Breast epithelium (tissue), 4 donors: ENCODE data around the gene SLC15A3. TPM values are rescaled to one million over a fixed set of nuclear protein-coding genes. Genes with fewer than 3 reads are reported as not detected.

Experiments used
- DNase-seq, 2 donors: peaks; one replicate each; pipeline ENCODE4 v3.0.0-alpha.2; 2019; ENCODE audit warnings: low spot score in 2 of 2
- H3K27ac ChIP-seq, 2 donors: fragments of 200-600 bp; sonication (generic) in 1 of 2; one replicate each; pipeline ENCODE4 v1.5.1; 2016 to 2019; ENCODE audit warnings: mild to moderate bottlenecking in 1 of 2
- H3K27me3 ChIP-seq, 2 donors: fragments of 200-600 bp; sonication (generic) in 1 of 2; one replicate each; pipeline versions ENCODE4 v1.5.1 to v1.6.0; 2017 to 2019; ENCODE audit warnings: control low read depth in 1 of 2, mild to moderate bottlenecking in 1 of 2
- H3K36me3 ChIP-seq: fragments of 200-600 bp; one replicate; pipeline ENCODE4 v1.5.1; 2019
- H3K4me1 ChIP-seq, 2 donors: fragments of 200-600 bp; sonication (generic); one replicate each; pipeline ENCODE4 v1.5.1; 2016 to 2019; ENCODE audit warnings: control low read depth in 1 of 2
- H3K4me3 ChIP-seq, 3 donors: fragments of 200-600 bp; sonication (generic); 1 replicate in 2 of 3; 2 replicates in 1 of 3; pipeline ENCODE4 v1.5.1; 2016 to 2019; ENCODE audit warnings: mild to moderate bottlenecking in 3 of 3, moderate library complexity in 2 of 3
- H3K9me3 ChIP-seq, 2 donors: fragments of 200-600 bp; sonication (generic) in 1 of 2; one replicate each; pipeline ENCODE4 v1.5.1; 2016 to 2019; ENCODE audit warnings: control low read depth in 1 of 2
- POLR2A ChIP-seq: fragments of 450-650 bp; IDR thresholded peaks from one replicate; pipeline ENCODE4 v1.6.1; 2016; ENCODE audit warnings: antibody characterized with exemption, mild to moderate bottlenecking, moderate library complexity
- POLR2AphosphoS5 ChIP-seq, 3 donors: sonication (generic); formaldehyde crosslinking; IDR thresholded peaks; one replicate each; pipeline ENCODE4 v1.6.1; 2017; ENCODE audit warnings: antibody characterized with exemption in 3 of 3
- intact Hi-C: fragments of 100-400 bp; cut with DNase I; formaldehyde crosslinking; loops from one replicate; pipeline ENCODE4 v1.15.1; 2023; ENCODE audit warnings: low total_unique reads
- total RNA-seq, 3 donors: library from RNA; depleted of rRNA; stranded (reverse); fragments of >200 nt; gene quantifications; one replicate each; pipeline ENCODE4 v1.1.0, GENCODE V29; 2016
- TF ChIP-seq, protein P1 (sequence below), 3 donors: fragments of 450-650 bp; IDR thresholded peaks; one replicate each; pipeline ENCODE4 v1.5.1; 2016 to 2017; ENCODE audit warnings: antibody characterized with exemption in 3 of 3, mild to moderate bottlenecking in 3 of 3, moderate library complexity in 3 of 3

The SLC15A3 gene
- total RNA-seq, 3 donors from 2014 or later = 8.8 to 23.2 (median 20.8) TPM

DNA sequence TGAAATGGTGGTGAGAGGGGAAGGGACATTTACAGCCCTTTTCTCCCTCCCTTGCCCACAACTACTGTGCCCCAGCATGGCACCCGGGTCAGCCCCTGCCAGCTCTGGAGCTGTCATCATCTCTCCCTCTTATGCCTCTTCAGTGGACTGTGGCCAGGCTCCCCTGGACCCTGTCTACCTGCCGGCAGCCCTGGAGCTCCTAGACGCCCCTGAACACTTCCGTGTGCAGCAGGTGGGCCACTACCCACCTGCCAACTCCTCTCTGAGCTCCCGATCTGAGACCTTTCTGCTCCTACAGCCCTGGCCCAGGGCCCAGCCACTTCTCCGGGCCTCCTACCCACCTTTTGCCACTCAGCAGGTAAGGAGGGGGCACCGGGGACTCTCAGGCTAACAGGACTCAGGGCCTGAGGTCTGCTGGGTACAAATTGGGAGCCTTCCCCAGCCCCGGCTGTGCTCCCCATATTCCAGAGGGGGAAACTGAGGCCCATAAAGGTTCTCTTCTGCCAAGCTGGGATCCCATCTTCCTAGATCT, 24.8 kb downstream of the SLC15A3 start:
- H3K9me3 ChIP-seq = no peaks in the 10 kb centered on the region
- peaks cover 5% of the 10 kb centered on the region for H3K36me3 ChIP-seq
- no peak overlapping the region for H3K27ac ChIP-seq
- TF ChIP-seq POLR2AphosphoS5 (IDR thresholded peaks at IDR 0.05) (no peak), POLR2A (no peak)
- TF ChIP-seq, protein P1, sequence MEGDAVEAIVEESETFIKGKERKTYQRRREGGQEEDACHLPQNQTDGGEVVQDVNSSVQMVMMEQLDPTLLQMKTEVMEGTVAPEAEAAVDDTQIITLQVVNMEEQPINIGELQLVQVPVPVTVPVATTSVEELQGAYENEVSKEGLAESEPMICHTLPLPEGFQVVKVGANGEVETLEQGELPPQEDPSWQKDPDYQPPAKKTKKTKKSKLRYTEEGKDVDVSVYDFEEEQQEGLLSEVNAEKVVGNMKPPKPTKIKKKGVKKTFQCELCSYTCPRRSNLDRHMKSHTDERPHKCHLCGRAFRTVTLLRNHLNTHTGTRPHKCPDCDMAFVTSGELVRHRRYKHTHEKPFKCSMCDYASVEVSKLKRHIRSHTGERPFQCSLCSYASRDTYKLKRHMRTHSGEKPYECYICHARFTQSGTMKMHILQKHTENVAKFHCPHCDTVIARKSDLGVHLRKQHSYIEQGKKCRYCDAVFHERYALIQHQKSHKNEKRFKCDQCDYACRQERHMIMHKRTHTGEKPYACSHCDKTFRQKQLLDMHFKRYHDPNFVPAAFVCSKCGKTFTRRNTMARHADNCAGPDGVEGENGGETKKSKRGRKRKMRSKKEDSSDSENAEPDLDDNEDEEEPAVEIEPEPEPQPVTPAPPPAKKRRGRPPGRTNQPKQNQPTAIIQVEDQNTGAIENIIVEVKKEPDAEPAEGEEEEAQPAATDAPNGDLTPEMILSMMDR (IDR thresholded peaks at IDR 0.05) = no peak
- DNase-seq = no peak
- no peaks in the 10 kb centered on the region for H3K4me1 ChIP-seq
- H3K27me3 ChIP-seq = no peaks in the 10 kb centered on the region
- H3K4me3 ChIP-seq = no peak overlapping the region
- intact Hi-C loops = no loop called here

DNA sequence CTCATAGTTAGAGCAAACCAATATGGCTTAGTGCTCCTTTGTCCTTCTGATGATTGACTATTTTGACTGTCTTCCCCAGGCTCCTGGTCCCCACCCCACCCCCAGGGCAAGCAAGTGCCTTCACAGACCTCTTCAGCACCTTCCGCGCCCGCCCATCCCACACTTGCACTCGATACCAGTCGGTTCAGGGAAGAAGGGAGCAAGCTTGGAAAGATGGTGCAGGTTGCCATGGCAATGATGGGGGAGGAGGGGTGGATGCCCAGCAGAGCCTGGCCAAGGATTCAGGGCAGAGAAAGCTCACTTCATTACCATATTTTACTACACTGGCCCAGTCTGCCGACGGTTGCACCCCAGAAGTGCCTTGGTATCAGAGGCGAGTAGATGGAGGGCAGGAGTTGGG, 25.5 kb downstream of the SLC15A3 start:
- DNase-seq = no peak
- no peak overlapping the region for H3K4me3 ChIP-seq
- H3K27ac ChIP-seq = no peak overlapping the region
- no peaks in the 10 kb centered on the region for H3K9me3 ChIP-seq
- intact Hi-C loops = no loop called here
- H3K4me1 ChIP-seq = no peaks in the 10 kb centered on the region
- no peak for TF ChIP-seq POLR2AphosphoS5 (IDR thresholded peaks at IDR 0.05)
- TF ChIP-seq, protein P1 (IDR thresholded peaks at IDR 0.05) = no peak
- TF ChIP-seq POLR2A = no peak
- H3K36me3 ChIP-seq = peaks cover 12% of the 10 kb centered on the region
- no peaks in the 10 kb centered on the region for H3K27me3 ChIP-seq

DNA sequence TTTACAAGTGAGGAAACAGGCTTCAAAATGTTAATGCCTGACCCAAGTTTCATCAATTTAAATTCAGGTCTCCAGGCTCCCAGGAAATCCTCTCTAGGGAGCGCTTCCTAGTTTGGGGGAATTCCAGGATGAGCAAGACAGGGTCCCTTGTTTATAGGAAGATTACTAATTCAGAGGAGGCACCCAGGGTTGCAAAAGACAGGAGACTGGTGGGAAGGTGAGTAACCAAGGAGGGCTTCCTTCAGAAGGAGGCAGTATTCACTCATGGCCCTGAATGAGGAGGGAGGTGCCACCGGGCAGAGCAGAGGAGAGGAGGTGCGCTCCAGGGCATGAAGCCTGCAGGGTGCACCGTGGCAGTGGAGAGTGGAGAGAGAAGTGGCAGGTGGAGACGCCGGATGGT, 26.1 kb downstream of the SLC15A3 start:
- Histone ChIP-seq H3K27ac (no peak overlapping the region), H3K36me3 (peaks cover 15% of the 10 kb centered on the region), H3K4me3 (no peak overlapping the region), H3K4me1 (no peaks in the 10 kb centered on the region), H3K9me3 (no peaks in the 10 kb centered on the region), H3K27me3 (no peaks in the 10 kb centered on the region)
- no peak for DNase-seq
- intact Hi-C loops = no loop called here
- TF ChIP-seq POLR2A = no peak
- no peak for TF ChIP-seq POLR2AphosphoS5 (IDR thresholded peaks at IDR 0.05)
- TF ChIP-seq, protein P1 (IDR thresholded peaks at IDR 0.05) = no peak

DNA sequence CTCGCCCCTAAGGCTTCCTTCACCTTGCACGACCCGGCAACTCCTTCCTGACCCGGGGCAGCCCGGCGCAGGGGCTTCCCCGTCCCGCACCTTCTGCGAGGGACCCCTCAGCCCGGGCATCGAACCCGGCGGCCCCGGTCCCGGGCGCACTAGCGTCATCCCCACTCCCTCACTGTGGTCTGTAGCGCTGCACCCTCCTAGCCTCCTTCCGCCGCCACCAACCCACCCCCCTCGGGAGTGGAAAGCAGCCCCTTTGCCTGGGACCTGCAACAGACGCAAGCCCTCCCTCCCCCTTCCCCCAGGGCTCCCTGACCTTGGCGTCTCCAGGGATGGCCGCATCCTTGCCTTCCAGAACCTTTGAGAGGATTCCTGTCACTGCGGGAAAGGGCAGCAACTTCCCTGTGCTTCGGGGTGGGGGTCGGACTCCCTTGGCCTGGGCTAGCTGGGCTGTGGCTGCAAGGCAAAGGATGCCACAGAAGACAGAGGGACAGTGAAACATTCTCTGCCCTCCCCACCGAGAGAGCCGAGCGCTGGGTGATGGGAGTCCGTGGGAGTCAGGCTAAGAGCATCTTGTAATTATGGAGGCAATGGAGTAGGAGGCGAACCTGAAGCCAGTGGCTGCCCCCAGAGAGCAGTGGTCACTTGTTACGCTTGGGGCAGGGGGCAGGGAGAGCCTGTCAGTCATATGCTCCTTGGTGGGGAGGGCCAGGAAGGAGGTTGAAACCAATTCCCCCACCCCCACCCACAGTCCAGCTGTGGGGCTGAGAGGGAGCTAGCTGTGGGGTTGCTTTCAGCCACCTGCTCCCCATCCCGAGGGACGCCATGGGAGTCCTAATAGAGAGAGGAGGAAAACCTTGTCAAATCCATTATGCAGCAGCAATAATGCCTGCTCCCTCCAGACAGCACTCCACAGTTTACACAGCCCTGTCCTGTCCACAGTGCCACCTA, 26.8 kb downstream of the SLC15A3 start:
- no peak for DNase-seq
- H3K27ac ChIP-seq = no peak overlapping the region
- no peak for TF ChIP-seq POLR2A
- TF ChIP-seq, protein P1 (IDR thresholded peaks at IDR 0.05) = no peak
- TF ChIP-seq POLR2AphosphoS5 (IDR thresholded peaks at IDR 0.05) = no peak
- no peaks in the 10 kb centered on the region for H3K9me3 ChIP-seq
- no peaks in the 10 kb centered on the region for H3K27me3 ChIP-seq
- peak overlapping the region; percentile 48 to 79 (median 72) for H3K4me3 ChIP-seq
- intact Hi-C loops = no loop called here
- no peaks in the 10 kb centered on the region for H3K4me1 ChIP-seq
- peaks cover 15% of the 10 kb centered on the region for H3K36me3 ChIP-seq
